EH (cell line): Measurements from ENCODE around the gene HHIPL2.

Source experiments
- DNase-seq: peaks from one replicate; pipeline ENCODE4 v3.0.0-alpha.2; 2015; ENCODE audit warnings: low read depth

HHIPL2 gene

GRCh38 chr1:222547944-222548671, at the start of gene HHIPL2:
HHIPL2 (minus strand) TSS chr1:222548104; CDS start chr1:222548044, 60 bp downstream.
- DNase-seq, result no peak

GRCh38 chr1:222596696-222597095, 48.8 kb upstream of the HHIPL2 start:
- DNase-seq, result no peak

GRCh38 chr1:222594789-222595188, 46.9 kb upstream of the HHIPL2 start:
- no peak for DNase-seq

- DNase-seq, result peak; percentile 47
Observed at GRCh38 chr1:222592171-222592570, 44.3 kb upstream of the HHIPL2 start.

- DNase-seq, result peak; percentile 88
Observed at GRCh38 chr1:222589462-222590302, 41.8 kb upstream of the HHIPL2 start, which contains the start of gene TAF1A. TAF1A (minus strand) TSS chr1:222589933.

- peak; percentile 3 for DNase-seq
Observed at GRCh38 chr1:222588135-222588534, 40.2 kb upstream of the HHIPL2 start.

GRCh38 chr1:222586842-222587241, 38.9 kb upstream of the HHIPL2 start:
- DNase-seq, result no peak

GRCh38 chr1:222583079-222583478, 35.2 kb upstream of the HHIPL2 start:
- DNase-seq, result no peak

GRCh38 chr1:222582099-222582774, 34.3 kb upstream of the HHIPL2 start:
- DNase-seq, result peak; percentile 54

GRCh38 chr1:222579316-222579715, 31.4 kb upstream of the HHIPL2 start:
- DNase-seq, result no peak

GRCh38 chr1:222570837-222571236, 22.9 kb upstream of the HHIPL2 start:
- no peak for DNase-seq

- no peak for DNase-seq
Observed at GRCh38 chr1:222561656-222562055, 13.8 kb upstream of the HHIPL2 start.

- no peak for DNase-seq
Observed at GRCh38 chr1:222557574-222557973, 9.7 kb upstream of the HHIPL2 start.

- peak; percentile 38 for DNase-seq
Observed at GRCh38 chr1:222557148-222557547, 9.2 kb upstream of the HHIPL2 start.

- DNase-seq, result no peak
Observed at GRCh38 chr1:222555992-222556615, 8.2 kb upstream of the HHIPL2 start.

GRCh38 chr1:222554177-222554576, 6.3 kb upstream of the HHIPL2 start:
- DNase-seq, result no peak

GRCh38 chr1:222552882-222553281, 5.0 kb upstream of the HHIPL2 start:
- DNase-seq, result peak; percentile 32

GRCh38 chr1:222547260-222547614, 667 bp downstream of the HHIPL2 start:
- DNase-seq, result no peak

GRCh38 chr1:222546548-222547259, 1.2 kb downstream of the HHIPL2 start:
- peak; percentile 89 for DNase-seq

- DNase-seq, result no peak
Observed at GRCh38 chr1:222546091-222546490, 1.8 kb downstream of the HHIPL2 start.

- no peak for DNase-seq
Observed at GRCh38 chr1:222543817-222544216, 4.1 kb downstream of the HHIPL2 start.

GRCh38 chr1:222540598-222540995, 7.3 kb downstream of the HHIPL2 start:
- no peak for DNase-seq
